IMR-90 (cell line): ENCODE data around the gene EMSY. TPM values are rescaled to one million over a fixed set of nuclear protein-coding genes. Genes with fewer than 3 reads are reported as not detected.

Experiments
- ATAC-seq: fragments of 200-7000 bp; cut with Tn5 transposase; 2 replicates; pipeline ENCODE4 v1.9.1; 2020; ENCODE audit warnings: low read depth, mild to moderate bottlenecking, moderate library complexity
- BruUV-seq: library from RNA; stranded (reverse); fragments of 400-500 nt; replicated peaks from 2 replicates; lab custom pipeline; 2021; lab: Mats Ljungman, UMichigan
- CTCF ChIA-PET: fragments of 300-600 bp; formaldehyde crosslinking; extraction: SDS; loops from one replicate; lab custom pipeline; 2021; ENCODE audit warnings: antibody characterized with exemption; lab: Yijun Ruan, JAX
- POLR2A ChIA-PET: fragments of 300-600 bp; sonication (Branson Sonifier 250); formaldehyde crosslinking; loops from one replicate; lab custom pipeline; 2022; ENCODE audit warnings: antibody characterized with exemption; ENCODE audit not compliant: unreplicated experiment; lab: Charles Lee
- DNase-seq: peaks from one replicate; pipeline ENCODE4 v3.0.0; 2013
- H2AFZ ChIP-seq: replicated peaks from 2 replicates; pipeline ENCODE3; 2013; ENCODE audit warnings: low read length, mild to moderate bottlenecking; ENCODE audit not compliant: poor library complexity
- H2AK5ac ChIP-seq: 2 replicates; pipeline ENCODE4 v1.6.1; 2013; ENCODE audit warnings: low read depth, low read length, inconsistent platforms
- H2AK9ac ChIP-seq: replicated peaks from 2 replicates; pipeline ENCODE3; 2013; ENCODE audit warnings: mild to moderate bottlenecking, low read depth, low read length, moderate library complexity; ENCODE audit not compliant: poor library complexity
- H2BK120ac ChIP-seq: 2 replicates; pipeline ENCODE4 v1.6.1; 2013; ENCODE audit warnings: low read depth, low read length, inconsistent platforms
- H2BK15ac ChIP-seq: 3 replicates; pipeline ENCODE4 v1.6.1; 2013; ENCODE audit warnings: low read depth, low read length, inconsistent platforms
- H2BK20ac ChIP-seq: 2 replicates; pipeline ENCODE4 v1.6.1; 2013; ENCODE audit warnings: low read depth, mild to moderate bottlenecking, inconsistent platforms, low read length, moderate library complexity
- H2BK5ac ChIP-seq: 2 replicates; pipeline ENCODE4 v1.6.1; 2013; ENCODE audit warnings: mild to moderate bottlenecking, low read depth, low read length, inconsistent platforms; ENCODE audit not compliant: poor library complexity, severe bottlenecking
- H3K14ac ChIP-seq: replicated peaks from 2 replicates; pipeline ENCODE4 v1.6.1; 2013; ENCODE audit warnings: low read depth, low read length, inconsistent platforms
- H3K18ac ChIP-seq: 2 replicates; pipeline ENCODE4 v1.6.1; 2013; ENCODE audit warnings: low read depth, low read length, control low read depth
- H3K23ac ChIP-seq: 2 replicates; pipeline ENCODE4 v1.6.1; 2013; ENCODE audit warnings: low read depth, low read length, inconsistent platforms
- H3K27ac ChIP-seq: 2 replicates; pipeline ENCODE4 v1.5.1; 2013; ENCODE audit warnings: mild to moderate bottlenecking, control low read depth, low read length; ENCODE audit not compliant: insufficient read depth
- H3K27me3 ChIP-seq: 2 replicates; pipeline ENCODE4 v1.6.1; 2013; ENCODE audit warnings: low read length; ENCODE audit not compliant: control insufficient read depth, insufficient read depth
- H3K36me3 ChIP-seq: 2 replicates; pipeline ENCODE4 v1.6.1; 2013; ENCODE audit warnings: low read length, mixed read lengths; ENCODE audit not compliant: control insufficient read depth, insufficient read depth
- H3K4ac ChIP-seq: 2 replicates; pipeline ENCODE4 v1.6.1; 2013; ENCODE audit warnings: low read depth, low read length, inconsistent platforms
- H3K4me1 ChIP-seq: 2 replicates; pipeline ENCODE4 v1.6.1; 2013; ENCODE audit warnings: low read length, mixed read lengths; ENCODE audit not compliant: control insufficient read depth, insufficient read depth
- H3K4me2 ChIP-seq: 2 replicates; pipeline ENCODE4 v1.6.1; 2013; ENCODE audit warnings: low read depth, mild to moderate bottlenecking, control low read depth, low read length, moderate library complexity
- H3K4me3 ChIP-seq: 2 replicates; pipeline ENCODE4 v1.5.1; 2013; ENCODE audit warnings: low read depth, mild to moderate bottlenecking, control low read depth, low read length, moderate library complexity; ENCODE audit not compliant: insufficient read depth
- H3K56ac ChIP-seq: 2 replicates; pipeline ENCODE4 v1.6.1; 2013; ENCODE audit warnings: low read length, inconsistent platforms; ENCODE audit not compliant: insufficient read depth; ENCODE audit errors: extremely low read depth
- H3K79me1 ChIP-seq, 2 experiments: 2 replicates each; pipeline ENCODE4 v1.6.1; 2013; ENCODE audit warnings: low read length in 2 of 2, inconsistent platforms in 1 of 2, low read depth in 1 of 2
- H3K9ac ChIP-seq: 2 replicates; pipeline ENCODE4 v1.6.1; 2013; ENCODE audit warnings: low read depth, low read length, control low read depth
- H3K9me1 ChIP-seq: 2 replicates; pipeline ENCODE4 v1.6.1; 2013; ENCODE audit warnings: low read length, inconsistent platforms; ENCODE audit not compliant: insufficient read depth
- H3K9me3 ChIP-seq: 2 replicates; pipeline ENCODE4 v1.6.1; 2013; ENCODE audit warnings: low read length; ENCODE audit not compliant: control insufficient read depth, insufficient read depth
- H4K20me1 ChIP-seq: 2 replicates; pipeline ENCODE4 v1.6.1; 2013; ENCODE audit warnings: low read length, inconsistent platforms; ENCODE audit not compliant: insufficient read depth
- H4K5ac ChIP-seq: 2 replicates; pipeline ENCODE4 v1.6.1; 2013; ENCODE audit warnings: mild to moderate bottlenecking, low read depth, low read length, control low read depth
- H4K8ac ChIP-seq, 2 experiments: 2 replicates each; pipeline ENCODE4 v1.6.1; 2013; ENCODE audit warnings: low read depth in 2 of 2, low read length in 2 of 2, control low read depth in 1 of 2, inconsistent platforms in 1 of 2
- H4K91ac ChIP-seq: 2 replicates; pipeline ENCODE4 v1.6.1; 2013; ENCODE audit warnings: low read depth, low read length, inconsistent platforms; ENCODE audit not compliant: insufficient read depth
- BHLHE40 ChIP-seq: fragments of 150-350 bp; IDR thresholded peaks from 2 replicates; pipeline ENCODE4 v1.6.1; 2016; ENCODE audit warnings: mild to moderate bottlenecking, low read depth, low read length
- CEBPB ChIP-seq: IDR thresholded peaks from 2 replicates; pipeline ENCODE4 v1.6.1; 2012; ENCODE audit warnings: low read depth, low read length, improper control_type of control experiment
- CHD1 ChIP-seq: IDR thresholded peaks from 2 replicates; pipeline ENCODE4 v1.6.1; 2012; ENCODE audit warnings: low read depth, low read length, improper control_type of control experiment
- ELK1 ChIP-seq: fragments of 150-350 bp; IDR thresholded peaks from 2 replicates; pipeline ENCODE4 v1.6.1; 2016; ENCODE audit warnings: low read depth, mild to moderate bottlenecking, low read length, moderate library complexity, borderline replicate concordance
- FOS ChIP-seq: fragments of 150-350 bp; IDR thresholded peaks from 2 replicates; pipeline ENCODE4 v1.6.1; 2016; ENCODE audit warnings: low read depth, low read length
- MAFK ChIP-seq: IDR thresholded peaks from 2 replicates; pipeline ENCODE4 v1.6.1; 2012; ENCODE audit warnings: low read depth, low read length, improper control_type of control experiment
- MAZ ChIP-seq: IDR thresholded peaks from 2 replicates; pipeline ENCODE4 v1.6.1; 2012; ENCODE audit warnings: low read depth, mild to moderate bottlenecking, low read length, improper control_type of control experiment, moderate library complexity, borderline replicate concordance
- NFE2L2 ChIP-seq: fragments of 150-350 bp; IDR thresholded peaks from 2 replicates; pipeline ENCODE4 v1.6.1; 2016; ENCODE audit warnings: low read depth, mild to moderate bottlenecking, low read length
- RAD21 ChIP-seq: IDR thresholded peaks from 2 replicates; pipeline ENCODE4 v1.6.1; 2012; ENCODE audit warnings: low read length, improper control_type of control experiment
- RCOR1 ChIP-seq: IDR thresholded peaks from 2 replicates; pipeline ENCODE4 v1.6.1; 2012; ENCODE audit warnings: mild to moderate bottlenecking, low read length, improper control_type of control experiment; ENCODE audit not compliant: insufficient replicate concordance
- SMC3 ChIP-seq: fragments of 150-350 bp; IDR thresholded peaks from 2 replicates; pipeline ENCODE4 v1.6.1; 2016; ENCODE audit warnings: low read depth, mild to moderate bottlenecking, antibody characterized with exemption, low read length, moderate library complexity
- USF2 ChIP-seq: fragments of 150-350 bp; IDR thresholded peaks from 2 replicates; pipeline ENCODE4 v1.6.1; 2017; ENCODE audit warnings: mild to moderate bottlenecking, antibody characterized with exemption, low read length, low read depth
- WGBS, 2 experiments: methylation state at CpG; one replicate each; pipeline versions ENCODE4 v1.1.5 to v1.1.7; 2013; ENCODE audit warnings: missing lambda C conversion rate in 2 of 2; ENCODE audit not compliant: insufficient read length in 1 of 2; ENCODE audit errors: extremely low coverage in 2 of 2; 5-methylcytosine and 5-hydroxymethylcytosine counted together
- dilution Hi-C: fragments of 300-500 bp; cut with HindIII; formaldehyde crosslinking; loops from one replicate; pipeline ENCODE4 v1.14.3; 2018; ENCODE audit warnings: low sequenced_read_pairs; ENCODE audit not compliant: unreplicated experiment
- in situ Hi-C: fragments of 300-500 bp; cut with MboI; formaldehyde crosslinking; loops from 3 replicates; pipeline ENCODE4 v1.14.3; 2019; ENCODE audit warnings: low sequenced_read_pairs, inconsistent platforms, mixed read lengths
- intact Hi-C: fragments of 100-400 bp; cut with micrococcal nuclease; formaldehyde crosslinking; loops from 2 replicates; pipeline ENCODE4 v1.10.0; 2022
- polyA plus RNA-seq, 3 experiments: library from polyadenylated mRNA; depleted of rRNA; stranded (reverse); fragments of >200 nt; gene quantifications; 2 replicates each; pipeline ENCODE4 v1.2.3, GENCODE V29; 2012; ENCODE audit warnings: low replicate concordance in 1 of 3
- total RNA-seq: library from RNA; depleted of rRNA; stranded (reverse); fragments of >200 nt; gene quantifications from 2 replicates; pipeline ENCODE4 v1.2.3, GENCODE V29; 2012

Gene EMSY
- total and polyA plus RNA-seq, 2 of the 4 experiments (the other 2 are of a cell fraction), result 14.1 to 22.0 TPM

- in situ Hi-C loops, result no loop called here
- no TSS peak for BruUV-seq
- H2BK5ac ChIP-seq, result no peak overlapping the region
- H3K27ac ChIP-seq, result no peak overlapping the region
- no peak overlapping the region for H4K5ac ChIP-seq
- H3K27me3 ChIP-seq, result no peaks in the 10 kb centered on the region
- H3K18ac ChIP-seq, result no peak overlapping the region
- WGBS, 2 experiments, result no CpG with 5 or more reads among the region's 1 CpG
- no peak for TF ChIP-seq CEBPB
- no peak for TF ChIP-seq CHD1
- no peak for TF ChIP-seq ELK1
- no peak for TF ChIP-seq MAFK
- TF ChIP-seq MAZ, result no peak
- TF ChIP-seq NFE2L2, result no peak
- TF ChIP-seq USF2, result no peak
- no peak for TF ChIP-seq RAD21
- TF ChIP-seq FOS, result no peak
- TF ChIP-seq RCOR1, result no peak
- no peak for TF ChIP-seq SMC3
- no peak for TF ChIP-seq BHLHE40
- no peak overlapping the region for H3K56ac ChIP-seq
- no peak overlapping the region for H2BK20ac ChIP-seq
- H2BK120ac ChIP-seq, result no peak overlapping the region
- no peak overlapping the region for H3K4ac ChIP-seq
- intact Hi-C loops, result no loop called here
- no peak overlapping the region; the same call in 1 of the 2 replicates for H3K14ac ChIP-seq
- no peaks in the 10 kb centered on the region for H3K4me1 ChIP-seq
- H2AFZ ChIP-seq, result no peak overlapping the region
- ATAC-seq (no peak), DNase-seq (no peak)
- no peak overlapping the region for H2BK15ac ChIP-seq
- H3K9me3 ChIP-seq, result no peaks in the 10 kb centered on the region; the same call in 1 of the 2 replicates
- H3K9me1 ChIP-seq, result 0 out of 2 replicates have a peak, but pooled peaks cover 8% of the 10 kb centered on the region
- H3K4me2 ChIP-seq, result no peak overlapping the region
- no peak overlapping the region for H3K4me3 ChIP-seq
- no peak overlapping the region for H3K9ac ChIP-seq
- H3K36me3 ChIP-seq, result no peaks in the 10 kb centered on the region
- no peak overlapping the region for H4K8ac ChIP-seq
- H2AK9ac ChIP-seq, result no peak overlapping the region
- ChIA-PET POLR2A (no interaction called here), CTCF (no interaction called here)
- dilution Hi-C loops, result no loop called here
- H3K23ac ChIP-seq, result no peak overlapping the region
- no peaks in the 10 kb centered on the region for H3K79me1 ChIP-seq
- no peak overlapping the region for H2AK5ac ChIP-seq
- no peaks in the 10 kb centered on the region for H4K20me1 ChIP-seq
- H4K91ac ChIP-seq, result no peak overlapping the region
These were observed 114.5 kb downstream of the EMSY start for GRCh38 chr11:76559346-76559745.
